ENCODE data around the gene CXorf66.

DNA sequence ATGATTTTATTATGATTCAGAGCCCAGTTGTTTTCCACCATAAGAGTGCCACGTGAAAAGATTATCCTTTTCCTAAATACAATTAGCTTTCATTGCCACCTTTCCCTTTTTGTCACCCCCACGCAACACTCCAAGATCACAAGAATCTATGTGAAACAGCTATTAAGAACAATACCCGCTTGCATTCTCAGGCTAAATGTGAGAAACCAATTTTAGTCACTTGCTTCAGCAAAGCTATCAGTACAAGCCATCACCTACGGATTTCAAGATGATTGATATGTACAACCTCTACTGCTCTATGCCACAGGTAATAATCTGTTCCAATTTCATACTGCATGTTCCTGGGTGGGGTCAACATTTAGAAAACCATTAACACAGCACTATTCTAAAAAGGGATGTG is 34.9 kb downstream of the CXorf66 start:
- no peak for TF ChIP-seq CTCF (IDR thresholded peaks at IDR 0.05)
- TF ChIP-seq EZH2 (IDR thresholded peaks at IDR 0.05), result no peak
- TF ChIP-seq EZH2phosphoT487 (IDR thresholded peaks at IDR 0.05), result no peak

Measured in neural progenitor cell (in vitro differentiated cells).